K562 (cell line): ENCODE data around the gene ACVR2B.

ENCODE experiments used
- CEBPB ChIP-seq: fragments of 450-650 bp; IDR thresholded peaks from 2 replicates; pipeline ENCODE4 v1.6.1; 2016; ENCODE audit warnings: missing genetic modification characterization, missing compliant biosample characterization
- ILK ChIP-seq: fragments of 450-650 bp; IDR thresholded peaks from 2 replicates; pipeline ENCODE4 v1.6.1; 2016; ENCODE audit warnings: missing genetic modification characterization, low read depth, mild to moderate bottlenecking, missing compliant biosample characterization, moderate library complexity, borderline replicate concordance
- IRF1 ChIP-seq: sonication (generic); formaldehyde crosslinking; IDR thresholded peaks from 2 replicates; pipeline ENCODE4 v1.8.0; 2022; ENCODE audit warnings: missing genetic modification reagents, mild to moderate bottlenecking, borderline replicate concordance

- TF ChIP-seq CEBPB (tag) = no peak
- no peak for TF ChIP-seq ILK
- no peak for TF ChIP-seq IRF1 (CRISPR knock-in tag)
These were observed 26.4 kb downstream of the ACVR2B start for GRCh38 chr3:38480093-38480445.
